Neural progenitor cell (in vitro differentiated cells): ENCODE results near the gene CCNE1. TPM values are rescaled to one million over a fixed set of nuclear protein-coding genes. Genes with fewer than 3 reads are reported as not detected.
A peak's percentile ranks its signal among the peaks of the same experiment; 100 is the strongest.

Experiments used
- DNase-seq: peaks from one replicate; pipeline ENCODE4 v3.0.0-alpha.2; 2016; ENCODE audit warnings: low spot score
- H2AFZ ChIP-seq: fragments of 200-600 bp; sonication (generic); replicated peaks from 2 replicates; pipeline ENCODE4 v1.6.1; 2016; ENCODE audit warnings: antibody characterized with exemption
- H3F3A ChIP-seq: fragments of 200-600 bp; sonication (generic); 2 replicates; pipeline ENCODE4 v1.6.1; 2016; ENCODE audit warnings: antibody characterized with exemption, low read depth
- H3K27ac ChIP-seq: fragments of 200-600 bp; sonication (generic); 2 replicates; pipeline ENCODE4 v1.5.1; 2016; ENCODE audit warnings: mild to moderate bottlenecking
- H3K27me3 ChIP-seq: fragments of 200-600 bp; sonication (generic); 2 replicates; pipeline ENCODE4 v1.6.1; 2016; ENCODE audit warnings: mild to moderate bottlenecking, moderate library complexity
- H3K36me3 ChIP-seq: fragments of 200-600 bp; sonication (generic); 2 replicates; pipeline ENCODE4 v1.5.1; 2016
- H3K4me1 ChIP-seq: fragments of 200-600 bp; sonication (generic); 2 replicates; pipeline ENCODE4 v1.6.1; 2016; ENCODE audit warnings: mixed run types
- H3K4me2 ChIP-seq: fragments of 200-600 bp; sonication (generic); 2 replicates; pipeline ENCODE4 v1.6.1; 2016
- H3K4me3 ChIP-seq: fragments of 200-600 bp; sonication (generic); 2 replicates; pipeline ENCODE4 v1.5.1; 2016
- H3K79me2 ChIP-seq: fragments of 200-600 bp; sonication (generic); 2 replicates; pipeline ENCODE4 v1.6.1; 2016; ENCODE audit warnings: low read depth
- H3K9ac ChIP-seq: fragments of 200-600 bp; sonication (generic); 2 replicates; pipeline ENCODE4 v1.6.1; 2016
- H3K9me3 ChIP-seq: fragments of 200-600 bp; sonication (generic); 2 replicates; pipeline ENCODE4 v1.5.1; 2016; ENCODE audit warnings: low read depth
- H4K20me1 ChIP-seq: fragments of 200-600 bp; sonication (generic); 2 replicates; pipeline ENCODE4 v1.6.1; 2016; ENCODE audit warnings: low read depth
- H3K27ac Mint-ChIP-seq: 3 replicates; pipeline ENCODE4 v1.8.0; 2021; ENCODE audit warnings: mixed read lengths
- H3K27me3 Mint-ChIP-seq: 2 replicates; pipeline ENCODE4 v1.8.0; 2022; ENCODE audit warnings: low read depth, mild to moderate bottlenecking, inconsistent platforms, moderate library complexity, mixed read lengths; ENCODE audit not compliant: insufficient read depth
- H3K36me3 Mint-ChIP-seq: 3 replicates; pipeline ENCODE4 v1.8.0; 2021; ENCODE audit warnings: mixed read lengths
- H3K4me1 Mint-ChIP-seq: 3 replicates; pipeline ENCODE4 v1.8.0; 2021; ENCODE audit warnings: mixed read lengths
- H3K4me3 Mint-ChIP-seq: 3 replicates; pipeline ENCODE4 v1.8.0; 2021; ENCODE audit warnings: mild to moderate bottlenecking, moderate library complexity, mixed read lengths
- H3K9me3 Mint-ChIP-seq: 3 replicates; pipeline ENCODE4 v1.8.0; 2020; ENCODE audit warnings: mixed read lengths
- CTCF ChIP-seq: fragments of 200-600 bp; sonication (generic); IDR thresholded peaks from 2 replicates; pipeline ENCODE4 v1.5.1; 2017; ENCODE audit warnings: antibody characterized with exemption, mild to moderate bottlenecking
- EZH2 ChIP-seq: fragments of 200-600 bp; sonication (generic); IDR thresholded peaks from 2 replicates; pipeline ENCODE4 v1.6.1; 2017; ENCODE audit warnings: antibody characterized with exemption, mild to moderate bottlenecking, moderate library complexity
- EZH2phosphoT487 ChIP-seq: fragments of 200-600 bp; sonication (generic); IDR thresholded peaks from 2 replicates; pipeline ENCODE4 v1.6.1; 2017; ENCODE audit warnings: antibody characterized with exemption
- total RNA-seq: library from RNA; depleted of rRNA; stranded (reverse); fragments of >200 nt; gene quantifications from 2 replicates; pipeline ENCODE4 v1.2.3, GENCODE V29; 2015; ENCODE audit warnings: low replicate concordance

CCNE1 gene
- total RNA-seq, 1 donor from 2014 or later: 31.4 TPM

- H3F3A ChIP-seq: no peaks in the 10 kb centered on the region
- no peaks in the 10 kb centered on the region for H3K4me1 ChIP-seq
- no peak overlapping the region for H3K4me3 Mint-ChIP-seq
- no peaks in the 10 kb centered on the region for H3K9me3 Mint-ChIP-seq
- no peaks in the 10 kb centered on the region for H3K36me3 Mint-ChIP-seq
- H3K9me3 ChIP-seq: no peaks in the 10 kb centered on the region
- peaks cover 9% of the 10 kb centered on the region for H3K27me3 Mint-ChIP-seq
- no peak overlapping the region for H3K4me2 ChIP-seq
- no peak overlapping the region for H3K27ac Mint-ChIP-seq
- no peaks in the 10 kb centered on the region for H3K27me3 ChIP-seq
- H2AFZ ChIP-seq: no peak overlapping the region
- H3K27ac ChIP-seq: no peak overlapping the region
- H3K36me3 ChIP-seq: no peaks in the 10 kb centered on the region
- no peaks in the 10 kb centered on the region for H4K20me1 ChIP-seq
- no peaks in the 10 kb centered on the region for H3K79me2 ChIP-seq
- TF ChIP-seq CTCF: peak; percentile 70
- no peak for TF ChIP-seq EZH2
- no peak for TF ChIP-seq EZH2phosphoT487
- peak; percentile 74 for DNase-seq
- H3K4me3 ChIP-seq: no peak overlapping the region
- no peak overlapping the region for H3K9ac ChIP-seq
- peaks cover 12% of the 10 kb centered on the region for H3K4me1 Mint-ChIP-seq
These were observed 46.3 kb downstream of the CCNE1 start for GRCh38 chr19:29858000-29858596.

- no peaks in the 10 kb centered on the region for H3K36me3 ChIP-seq
- Mint-ChIP-seq H3K27me3 (peaks cover 9% of the 10 kb centered on the region), H3K27ac (no peak overlapping the region), H3K4me1 (peaks cover 12% of the 10 kb centered on the region), H3K4me3 (no peak overlapping the region), H3K36me3 (no peaks in the 10 kb centered on the region), H3K9me3 (no peaks in the 10 kb centered on the region)
- H3F3A ChIP-seq: no peaks in the 10 kb centered on the region
- DNase-seq: no peak
- no peaks in the 10 kb centered on the region for H3K79me2 ChIP-seq
- H3K27me3 ChIP-seq: peaks cover under 1% of the 10 kb centered on the region
- TF ChIP-seq EZH2phosphoT487 (no peak), CTCF (no peak), EZH2 (no peak)
- H3K4me1 ChIP-seq: no peaks in the 10 kb centered on the region
- H3K4me2 ChIP-seq: no peak overlapping the region
- H3K9ac ChIP-seq: no peak overlapping the region
- no peaks in the 10 kb centered on the region for H3K9me3 ChIP-seq
- no peak overlapping the region for H2AFZ ChIP-seq
- no peak overlapping the region for H3K4me3 ChIP-seq
- no peaks in the 10 kb centered on the region for H4K20me1 ChIP-seq
- no peak overlapping the region for H3K27ac ChIP-seq
These were observed 46.8 kb downstream of the CCNE1 start for GRCh38 chr19:29858621-29859020.

GRCh38 chr19:29860492-29860891 is 48.7 kb downstream of the CCNE1 start:
- Mint-ChIP-seq H3K9me3 (no peaks in the 10 kb centered on the region), H3K4me3 (peak overlapping the region; percentile 17), H3K36me3 (no peaks in the 10 kb centered on the region), H3K27ac (peak overlapping the region; percentile 10), H3K27me3 (peaks cover 9% of the 10 kb centered on the region), H3K4me1 (peaks cover 7% of the 10 kb centered on the region)
- Histone ChIP-seq H3K4me2 (no peak overlapping the region), H3K27me3 (peaks cover 9% of the 10 kb centered on the region), H4K20me1 (no peaks in the 10 kb centered on the region), H3F3A (no peaks in the 10 kb centered on the region), H2AFZ (no peak overlapping the region), H3K9me3 (no peaks in the 10 kb centered on the region), H3K4me1 (no peaks in the 10 kb centered on the region), H3K79me2 (no peaks in the 10 kb centered on the region), H3K4me3 (no peak overlapping the region), H3K27ac (no peak overlapping the region), H3K36me3 (no peaks in the 10 kb centered on the region), H3K9ac (no peak overlapping the region)
- peak; percentile 35 for DNase-seq
- no peak for TF ChIP-seq CTCF
- no peak for TF ChIP-seq EZH2
- no peak for TF ChIP-seq EZH2phosphoT487
